GM23338 (cell line): Measurements from ENCODE around the gene DPH6. TPM values are rescaled to one million over a fixed set of nuclear protein-coding genes. Genes with fewer than 3 reads are reported as not detected.
"Not testable (repeated sequence)": the region's sequence is repeated elsewhere in the genome, so short reads cannot be mapped to it uniquely, and the experiment has no call there.

Source experiments
- ATAC-seq: fragments of 200-7000 bp; cut with Tn5 transposase; 3 replicates; pipeline ENCODE4 v1.9.1; 2020
- DNase-seq: peaks from one replicate; pipeline ENCODE4 v3.0.0-alpha.2; 2015; ENCODE audit warnings: low spot score
- H2AFZ ChIP-seq: fragments of 200-600 bp; sonication (generic); 2 replicates; pipeline ENCODE4 v1.8.0; 2016; ENCODE audit warnings: antibody characterized with exemption, mild to moderate bottlenecking, moderate library complexity
- H3F3A ChIP-seq: fragments of 200-600 bp; sonication (generic); replicated peaks from 2 replicates; pipeline ENCODE4 v1.8.0; 2017; ENCODE audit warnings: antibody characterized with exemption, mixed run types, low read depth
- H3K27ac ChIP-seq: fragments of 200-600 bp; sonication (generic); 2 replicates; pipeline ENCODE4 v1.6.1; 2016; ENCODE audit warnings: low read depth
- H3K27me3 ChIP-seq: fragments of 200-600 bp; sonication (generic); 2 replicates; pipeline ENCODE4 v1.8.0; 2016; ENCODE audit warnings: mild to moderate bottlenecking, mixed run types, moderate library complexity; ENCODE audit not compliant: insufficient read depth
- H3K36me3 ChIP-seq: fragments of 200-600 bp; sonication (generic); 2 replicates; pipeline ENCODE4 v1.8.0; 2016; ENCODE audit warnings: mild to moderate bottlenecking; ENCODE audit not compliant: insufficient read depth
- H3K4me1 ChIP-seq: fragments of 200-600 bp; sonication (generic); 2 replicates; pipeline ENCODE4 v1.8.0; 2016; ENCODE audit warnings: mild to moderate bottlenecking, moderate library complexity; ENCODE audit not compliant: insufficient read depth
- H3K4me2 ChIP-seq: fragments of 200-600 bp; sonication (generic); 2 replicates; pipeline ENCODE4 v1.7.1; 2017; ENCODE audit warnings: mixed run types
- H3K4me3 ChIP-seq: fragments of 200-600 bp; sonication (generic); 2 replicates; pipeline ENCODE4 v1.6.1; 2016; ENCODE audit warnings: mixed run types
- H3K79me2 ChIP-seq: fragments of 200-600 bp; sonication (generic); replicated peaks from 2 replicates; pipeline ENCODE4 v1.8.0; 2017; ENCODE audit warnings: mild to moderate bottlenecking; ENCODE audit not compliant: insufficient read depth
- H3K9me2 ChIP-seq: fragments of 200-600 bp; sonication (generic); 2 replicates; pipeline ENCODE4 v1.8.0; 2017; ENCODE audit not compliant: insufficient read depth
- H4K20me1 ChIP-seq: fragments of 200-600 bp; sonication (generic); replicated peaks from 2 replicates; pipeline ENCODE4 v1.8.0; 2017; ENCODE audit warnings: mild to moderate bottlenecking; ENCODE audit not compliant: insufficient read depth
- H3K27ac Mint-ChIP-seq: 2 replicates; pipeline ENCODE4 v1.8.0; 2020; ENCODE audit warnings: inconsistent platforms, mild to moderate bottlenecking, moderate library complexity, mixed read lengths
- H3K27me3 Mint-ChIP-seq: 3 replicates; pipeline ENCODE4 v1.8.0; 2022; ENCODE audit warnings: low read depth, mild to moderate bottlenecking, moderate library complexity, mixed read lengths, inconsistent platforms; ENCODE audit not compliant: insufficient read depth, poor library complexity
- H3K36me3 Mint-ChIP-seq: 3 replicates; pipeline ENCODE4 v1.8.0; 2021; ENCODE audit warnings: low read depth, mild to moderate bottlenecking, inconsistent platforms, moderate library complexity, mixed read lengths
- H3K4me1 Mint-ChIP-seq: 3 replicates; pipeline ENCODE4 v1.8.0; 2020; ENCODE audit warnings: mild to moderate bottlenecking, inconsistent platforms, mixed read lengths
- H3K4me3 Mint-ChIP-seq: 3 replicates; pipeline ENCODE4 v1.8.0; 2021; ENCODE audit warnings: moderate library complexity, mild to moderate bottlenecking, inconsistent platforms, mixed read lengths
- H3K9me3 Mint-ChIP-seq: 3 replicates; pipeline ENCODE4 v1.8.0; 2020; ENCODE audit warnings: moderate library complexity, mild to moderate bottlenecking, inconsistent platforms, mixed read lengths
- CREB1 ChIP-seq: fragments of 250-450 bp; sonication (Bioruptor Pico); IDR thresholded peaks from 2 replicates; pipeline ENCODE4 v1.5.0; 2020; ENCODE audit warnings: low read depth, mild to moderate bottlenecking, moderate library complexity
- CTCF ChIP-seq, 2 experiments: fragments of 200-600 bp in 1 of 2; sonication (generic) in 1 of 2; conservative IDR thresholded peaks; 2 replicates each; pipeline versions ENCODE4 v1.5.1 to v1.6.1; 2016 to 2017; ENCODE audit warnings: antibody characterized with exemption in 2 of 2, low read depth in 2 of 2, mild to moderate bottlenecking in 2 of 2, moderate library complexity in 1 of 2
- EZH2 ChIP-seq: fragments of 200-600 bp; sonication (generic); IDR thresholded peaks from one replicate; pipeline ENCODE4 v1.8.0; 2017; ENCODE audit warnings: antibody characterized with exemption, mild to moderate bottlenecking, low read depth; ENCODE audit not compliant: unreplicated experiment
- JUNB ChIP-seq: IDR thresholded peaks from one replicate; pipeline ENCODE4 v1.6.1; 2016; ENCODE audit warnings: antibody characterized with exemption; ENCODE audit not compliant: unreplicated experiment
- POLR2AphosphoS5 ChIP-seq: IDR thresholded peaks from 2 replicates; pipeline ENCODE4 v1.6.1; 2016; ENCODE audit warnings: antibody characterized with exemption, low read depth
- ZNF331 ChIP-seq: fragments of 250-450 bp; sonication (Bioruptor Pico); IDR thresholded peaks from 2 replicates; pipeline ENCODE4 v1.5.0; 2020; ENCODE audit warnings: low read depth, mild to moderate bottlenecking, moderate library complexity
- ZNF462 ChIP-seq: fragments of 250-450 bp; sonication (Bioruptor Pico); IDR thresholded peaks from 2 replicates; pipeline ENCODE4 v1.5.0; 2020; ENCODE audit warnings: mild to moderate bottlenecking, moderate library complexity
- polyA plus RNA-seq: library from polyadenylated mRNA; unstranded; fragments of >200 nt; fragmentation: Nextera tagmentation; extraction: Ambion mirVana; gene quantifications from 2 replicates; pipeline ENCODE4 v1.2.1, GENCODE V29; 2016
- total RNA-seq: library from RNA; depleted of rRNA; stranded (reverse); fragments of >200 nt; shearing (Covaris generic); gene quantifications from 2 replicates; pipeline ENCODE4 v1.2.3, GENCODE V29; 2014
- TF ChIP-seq, protein P1 (sequence below): IDR thresholded peaks from one replicate; pipeline ENCODE4 v1.6.1; 2018; ENCODE audit warnings: antibody characterized with exemption; ENCODE audit not compliant: unreplicated experiment

Gene DPH6
- total and polyA plus RNA-seq, 2 experiments from 2014 or later = 37.9 to 46.9 TPM

- H3K27me3 Mint-ChIP-seq, H3K27ac ChIP-seq, H3K4me3 Mint-ChIP-seq, H3K4me3 ChIP-seq, H3K79me2 ChIP-seq, H4K20me1 ChIP-seq, ATAC-seq, DNase-seq, H2AFZ ChIP-seq, H3K4me1 ChIP-seq, H3K27me3 ChIP-seq, H3F3A ChIP-seq, H3K9me2 ChIP-seq, H3K36me3 ChIP-seq, H3K4me1 Mint-ChIP-seq, H3K4me2 ChIP-seq, H3K27ac Mint-ChIP-seq: not testable (repeated sequence)
- Mint-ChIP-seq H3K9me3 (peaks cover 26% of the 10 kb centered on the region), H3K36me3 (peaks cover 32% of the 10 kb centered on the region)
Observed at GRCh38 chr15:35391408-35391984, 154.5 kb downstream of the DPH6 start.

DNA sequence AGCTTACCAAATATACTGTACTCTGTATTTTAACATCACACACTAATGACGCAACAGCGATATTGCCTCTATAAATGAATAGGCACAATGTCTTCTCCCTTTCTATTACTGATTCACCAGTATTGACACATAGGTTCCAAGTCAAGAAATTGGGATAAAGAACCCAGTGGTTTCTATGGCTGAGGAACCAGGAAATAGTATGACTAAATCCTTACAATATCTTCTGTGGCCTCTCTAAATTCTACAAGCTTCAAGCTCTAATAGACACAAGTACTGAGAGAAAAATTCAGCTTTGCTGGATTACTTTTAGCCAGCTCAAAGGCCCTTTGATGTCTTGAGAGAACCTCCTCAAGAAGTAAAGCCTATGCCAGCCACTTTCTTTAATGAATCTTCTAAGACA is 162.5 kb downstream of the DPH6 start:
- Histone ChIP-seq H3K36me3 (no peaks in the 10 kb centered on the region), H3K79me2 (no peaks in the 10 kb centered on the region), H3K9me2 (no peaks in the 10 kb centered on the region), H3K27me3 (no peaks in the 10 kb centered on the region), H3K4me2 (no peak overlapping the region), H3K27ac (no peak overlapping the region), H4K20me1 (no peaks in the 10 kb centered on the region), H3K4me1 (no peaks in the 10 kb centered on the region; the same call in 1 of the 2 replicates), H2AFZ (no peak overlapping the region), H3F3A (no peaks in the 10 kb centered on the region), H3K4me3 (no peak overlapping the region)
- Mint-ChIP-seq H3K4me3 (no peak overlapping the region), H3K9me3 (no peaks in the 10 kb centered on the region; the same call in 2 of the 3 replicates), H3K4me1 (peaks cover 3% of the 10 kb centered on the region; the same call in 2 of the 3 replicates), H3K27ac (no peak overlapping the region), H3K27me3 (no peaks in the 10 kb centered on the region), H3K36me3 (peaks cover 6% of the 10 kb centered on the region; the same call in 2 of the 3 replicates)
- ATAC-seq = no peak
- TF ChIP-seq ZNF462 (no peak), JUNB (no peak), EZH2 (no peak), CTCF (conservative IDR thresholded peaks at IDR 0.05; ENCODE audit: low read depth in 2 of 2) (no peak), POLR2AphosphoS5 (no peak), CREB1 (CRISPR knock-in tag) (no peak), ZNF331 (CRISPR knock-in tag) (no peak)
- TF ChIP-seq, protein P1, sequence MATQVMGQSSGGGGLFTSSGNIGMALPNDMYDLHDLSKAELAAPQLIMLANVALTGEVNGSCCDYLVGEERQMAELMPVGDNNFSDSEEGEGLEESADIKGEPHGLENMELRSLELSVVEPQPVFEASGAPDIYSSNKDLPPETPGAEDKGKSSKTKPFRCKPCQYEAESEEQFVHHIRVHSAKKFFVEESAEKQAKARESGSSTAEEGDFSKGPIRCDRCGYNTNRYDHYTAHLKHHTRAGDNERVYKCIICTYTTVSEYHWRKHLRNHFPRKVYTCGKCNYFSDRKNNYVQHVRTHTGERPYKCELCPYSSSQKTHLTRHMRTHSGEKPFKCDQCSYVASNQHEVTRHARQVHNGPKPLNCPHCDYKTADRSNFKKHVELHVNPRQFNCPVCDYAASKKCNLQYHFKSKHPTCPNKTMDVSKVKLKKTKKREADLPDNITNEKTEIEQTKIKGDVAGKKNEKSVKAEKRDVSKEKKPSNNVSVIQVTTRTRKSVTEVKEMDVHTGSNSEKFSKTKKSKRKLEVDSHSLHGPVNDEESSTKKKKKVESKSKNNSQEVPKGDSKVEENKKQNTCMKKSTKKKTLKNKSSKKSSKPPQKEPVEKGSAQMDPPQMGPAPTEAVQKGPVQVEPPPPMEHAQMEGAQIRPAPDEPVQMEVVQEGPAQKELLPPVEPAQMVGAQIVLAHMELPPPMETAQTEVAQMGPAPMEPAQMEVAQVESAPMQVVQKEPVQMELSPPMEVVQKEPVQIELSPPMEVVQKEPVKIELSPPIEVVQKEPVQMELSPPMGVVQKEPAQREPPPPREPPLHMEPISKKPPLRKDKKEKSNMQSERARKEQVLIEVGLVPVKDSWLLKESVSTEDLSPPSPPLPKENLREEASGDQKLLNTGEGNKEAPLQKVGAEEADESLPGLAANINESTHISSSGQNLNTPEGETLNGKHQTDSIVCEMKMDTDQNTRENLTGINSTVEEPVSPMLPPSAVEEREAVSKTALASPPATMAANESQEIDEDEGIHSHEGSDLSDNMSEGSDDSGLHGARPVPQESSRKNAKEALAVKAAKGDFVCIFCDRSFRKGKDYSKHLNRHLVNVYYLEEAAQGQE = no peak
- DNase-seq = no peak
